ENCODE measurements around the gene TSPAN31.

Gene TSPAN31

GRCh38 chr12:57755454-57756372 is 10.9 kb downstream of the TSPAN31 start:
- H3K27me3 ChIP-seq, result peaks cover 0 to 5% of the 10 kb centered on the region in 2 donors
- no peak for TF ChIP-seq CTCF (IDR thresholded peaks at IDR 0.05)
- H3K27ac ChIP-seq, result peak overlapping the region; percentile 59 to 60
- peak overlapping the region; percentile 74 for H3K4me3 ChIP-seq
- peaks cover 0 to 17% (median 12%) of the 10 kb centered on the region in 3 donors for H3K36me3 ChIP-seq
- intact Hi-C loops (cut with DNase I; ENCODE audit: low total_unique reads), result no loop called here
- peaks cover 0 to 32% (median 22%) of the 10 kb centered on the region in 4 donors for H3K4me1 ChIP-seq
- no peaks in the 10 kb centered on the region for H3K9me3 ChIP-seq
- no peak for DNase-seq

GRCh38 chr12:57756406-57757341 is 11.8 kb downstream of the TSPAN31 start:
- H3K27me3 ChIP-seq, result peaks cover 0 to 9% of the 10 kb centered on the region in 2 donors
- H3K27ac ChIP-seq, result no peak overlapping the region
- H3K9me3 ChIP-seq, result no peaks in the 10 kb centered on the region
- peak overlapping the region; percentile 74 for H3K4me3 ChIP-seq
- DNase-seq, result no peak
- peaks cover 0 to 14% (median 12%) of the 10 kb centered on the region in 3 donors for H3K36me3 ChIP-seq
- intact Hi-C loops (cut with DNase I; ENCODE audit: low total_unique reads), result no loop called here
- H3K4me1 ChIP-seq, result peaks cover 0 to 23% (median 14%) of the 10 kb centered on the region in 4 donors
- peak; percentile 15 to 31 for TF ChIP-seq CTCF (IDR thresholded peaks at IDR 0.05)

GRCh38 chr12:57757771-57758170 is 12.9 kb downstream of the TSPAN31 start:
- no peak for TF ChIP-seq CTCF (IDR thresholded peaks at IDR 0.05)
- intact Hi-C loops (cut with DNase I; ENCODE audit: low total_unique reads), result no loop called here
- no peaks in the 10 kb centered on the region for H3K9me3 ChIP-seq
- peaks cover 0 to 14% (median 12%) of the 10 kb centered on the region in 3 donors for H3K36me3 ChIP-seq
- peaks cover 0 to 21% (median 11%) of the 10 kb centered on the region in 4 donors for H3K4me1 ChIP-seq
- no peak overlapping the region for H3K27ac ChIP-seq
- no peak for DNase-seq
- no peak overlapping the region for H3K4me3 ChIP-seq
- peaks cover 0 to 19% of the 10 kb centered on the region in 2 donors for H3K27me3 ChIP-seq

GRCh38 chr12:57758552-57759359 is 13.9 kb downstream of the TSPAN31 start:
- Histone ChIP-seq H3K4me1 (peaks cover 0 to 18% (median 8%) of the 10 kb centered on the region in 4 donors), H3K27ac (no peak overlapping the region), H3K36me3 (peaks cover 0 to 14% (median 12%) of the 10 kb centered on the region in 3 donors), H3K4me3 (no peak overlapping the region), H3K9me3 (no peaks in the 10 kb centered on the region), H3K27me3 (peaks cover 0 to 29% of the 10 kb centered on the region in 2 donors)
- intact Hi-C loops (cut with DNase I; ENCODE audit: low total_unique reads), result no loop called here
- no peak for DNase-seq
- TF ChIP-seq CTCF (IDR thresholded peaks at IDR 0.05), result no peak

Measured in tibial artery (tissue), 4 donors.